GM18909 (cell line): Measurements from ENCODE around the gene ADAMTS2.
"Not testable (repeated sequence)": the region's sequence is repeated elsewhere in the genome, so short reads cannot be mapped to it uniquely, and the experiment has no call there.

Source experiments
- ATAC-seq: cut with Tn5 transposase; IDR thresholded peaks from one replicate; pipeline ENCODE4 v1.9.1; 2021; ENCODE audit warnings: mild to moderate bottlenecking; ENCODE audit not compliant: unreplicated experiment, poor library complexity

Gene ADAMTS2

DNA sequence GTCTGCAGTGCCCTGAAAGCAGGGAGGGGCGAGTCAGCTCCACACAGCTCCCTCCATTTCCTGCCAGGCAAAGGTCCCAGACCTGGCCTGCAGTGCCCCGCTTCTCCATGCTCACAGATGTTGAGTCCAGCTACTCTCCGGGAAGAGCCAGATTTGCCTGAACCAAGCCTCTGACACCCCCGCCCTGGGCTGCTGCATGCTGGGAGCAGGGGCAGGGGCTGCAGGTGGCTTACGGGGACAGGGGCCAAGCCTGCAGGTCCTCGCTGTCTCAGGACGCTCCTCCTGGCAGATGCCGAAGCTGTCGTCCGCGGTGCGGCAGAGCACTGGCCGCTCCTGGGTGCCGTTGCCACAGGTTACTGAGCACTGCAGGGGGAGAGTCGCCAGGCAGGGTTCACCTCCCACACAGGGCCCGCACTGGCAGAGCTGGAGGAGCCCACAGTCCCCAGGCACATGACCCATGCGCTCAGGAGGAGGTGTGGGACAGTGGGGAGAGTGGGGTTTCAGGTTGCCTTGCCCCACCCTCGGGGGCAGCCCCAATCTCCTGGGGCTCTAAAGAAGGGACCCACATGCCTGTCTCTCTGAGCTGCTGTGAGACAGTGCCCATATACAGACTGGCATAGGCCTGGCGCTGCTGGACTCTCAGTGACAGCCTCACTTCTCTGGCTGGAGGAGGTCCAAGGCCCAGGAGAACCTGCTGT is 222.7 kb downstream of the ADAMTS2 start:
- ATAC-seq: no peak

DNA sequence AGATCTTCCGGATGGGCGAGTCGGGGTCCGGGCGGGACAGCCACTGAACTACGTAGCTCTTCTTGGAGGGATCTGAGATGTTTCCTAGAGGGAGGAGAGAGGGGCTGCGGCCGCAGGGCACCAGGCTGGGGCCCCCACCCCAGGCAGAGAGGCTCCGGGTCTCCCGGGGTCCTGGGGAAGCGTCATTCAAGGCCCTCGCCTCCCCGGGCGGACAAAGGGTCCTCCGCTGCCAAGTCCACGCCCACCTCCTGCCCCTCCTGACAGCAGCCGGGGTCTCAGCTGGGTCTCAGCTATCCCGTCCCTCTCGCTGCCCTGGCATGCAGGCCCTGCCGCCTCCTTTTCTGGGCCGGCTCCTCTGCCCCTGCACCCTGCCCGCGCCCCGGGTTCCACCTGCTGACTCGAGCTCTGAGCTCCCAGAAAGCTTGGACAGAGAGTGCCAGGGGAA is 223.6 kb downstream of the ADAMTS2 start:
- no peak for ATAC-seq

DNA sequence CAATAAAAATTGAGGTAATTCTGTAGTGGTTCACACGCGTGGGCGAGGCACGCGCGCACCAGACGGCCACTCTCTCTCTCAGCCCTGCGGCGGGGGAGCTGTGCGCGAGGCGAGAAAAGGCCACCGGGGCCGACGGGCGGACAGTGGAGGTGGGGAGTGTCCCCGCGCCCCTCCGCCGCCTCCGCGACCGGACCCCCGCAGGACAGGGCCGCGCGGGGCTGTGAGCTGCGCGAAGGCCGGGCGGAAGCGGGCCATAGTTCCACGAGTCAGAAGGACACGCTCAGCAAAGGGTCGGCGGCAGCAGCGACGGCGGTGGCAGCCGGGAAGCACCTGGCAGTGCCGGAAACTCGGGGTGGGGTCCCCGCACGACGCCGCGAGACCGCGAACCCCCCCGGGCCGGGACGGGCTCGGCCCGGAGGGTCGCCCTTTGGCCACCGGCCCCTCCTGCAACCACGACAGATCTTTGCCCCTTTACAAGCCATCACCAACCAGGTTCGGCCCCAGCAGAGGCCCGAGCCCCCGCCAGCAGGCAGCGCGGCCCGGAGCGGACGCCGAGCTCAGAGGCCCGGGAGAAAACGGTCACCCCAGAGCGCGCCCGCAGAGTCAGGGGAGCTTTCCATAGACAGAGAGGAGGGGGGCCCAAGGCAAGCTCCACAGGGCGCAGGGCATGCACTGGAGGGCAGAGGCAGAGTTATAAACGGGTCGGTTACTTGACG is 224.2 kb downstream of the ADAMTS2 start:
- ATAC-seq: no peak

DNA sequence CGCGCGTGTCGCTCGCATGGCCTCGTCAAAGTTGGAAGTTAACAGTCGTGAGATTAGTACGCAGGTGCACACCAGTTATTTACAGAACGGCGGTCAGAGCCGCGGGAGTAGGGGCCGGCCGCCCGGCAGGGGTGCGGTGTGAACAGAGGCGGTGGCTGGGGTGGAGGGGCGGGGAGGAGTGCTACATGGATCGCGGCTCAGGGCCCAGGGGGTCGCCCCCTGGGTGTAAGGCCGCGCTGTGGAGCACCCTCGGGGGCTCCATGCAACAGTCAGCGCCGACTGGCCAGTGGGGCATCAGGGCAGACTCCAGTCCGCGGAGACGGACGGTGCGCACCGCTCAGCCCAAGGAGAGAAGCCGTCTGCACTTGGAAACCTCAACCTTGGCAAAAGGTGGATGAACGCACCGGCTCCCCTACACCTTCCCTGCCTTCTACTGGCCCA is 224.8 kb downstream of the ADAMTS2 start:
- no peak for ATAC-seq

DNA sequence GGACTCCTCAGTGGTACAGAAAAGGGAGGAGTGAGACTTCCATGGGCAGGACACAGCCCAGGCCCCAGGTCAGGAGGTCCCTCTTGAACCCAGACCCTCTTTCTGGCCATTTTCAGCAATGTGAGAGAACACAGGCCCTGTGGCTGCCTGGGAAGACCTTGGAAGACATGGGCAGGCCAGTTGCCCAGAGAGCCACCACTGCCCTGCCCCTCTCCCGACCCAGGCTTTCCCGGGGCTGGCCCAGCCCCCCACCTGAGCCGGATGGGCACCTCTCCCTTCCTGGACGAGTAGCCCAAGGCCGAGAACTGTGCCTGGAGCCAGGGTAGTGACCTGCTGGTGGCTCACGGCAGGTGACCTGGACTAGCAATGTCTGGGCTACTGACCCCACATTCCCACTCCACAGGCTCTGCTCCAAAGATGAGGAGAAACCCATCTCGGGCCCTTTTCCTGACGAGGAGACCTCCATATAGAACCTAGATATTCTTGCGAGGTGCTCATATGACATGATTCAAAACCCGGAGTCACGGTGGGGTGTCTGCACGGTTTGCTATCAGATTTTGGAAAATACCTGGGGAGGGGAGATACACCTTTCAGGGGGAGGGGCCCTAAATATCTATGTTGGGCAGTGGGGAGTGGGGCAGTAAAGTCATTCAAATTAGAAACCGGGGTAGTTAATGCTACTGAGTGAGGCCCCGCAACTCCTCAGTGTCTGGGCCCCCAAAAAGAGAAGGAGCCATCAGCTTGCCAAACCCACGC is 225.7 kb downstream of the ADAMTS2 start:
- ATAC-seq: no peak

DNA sequence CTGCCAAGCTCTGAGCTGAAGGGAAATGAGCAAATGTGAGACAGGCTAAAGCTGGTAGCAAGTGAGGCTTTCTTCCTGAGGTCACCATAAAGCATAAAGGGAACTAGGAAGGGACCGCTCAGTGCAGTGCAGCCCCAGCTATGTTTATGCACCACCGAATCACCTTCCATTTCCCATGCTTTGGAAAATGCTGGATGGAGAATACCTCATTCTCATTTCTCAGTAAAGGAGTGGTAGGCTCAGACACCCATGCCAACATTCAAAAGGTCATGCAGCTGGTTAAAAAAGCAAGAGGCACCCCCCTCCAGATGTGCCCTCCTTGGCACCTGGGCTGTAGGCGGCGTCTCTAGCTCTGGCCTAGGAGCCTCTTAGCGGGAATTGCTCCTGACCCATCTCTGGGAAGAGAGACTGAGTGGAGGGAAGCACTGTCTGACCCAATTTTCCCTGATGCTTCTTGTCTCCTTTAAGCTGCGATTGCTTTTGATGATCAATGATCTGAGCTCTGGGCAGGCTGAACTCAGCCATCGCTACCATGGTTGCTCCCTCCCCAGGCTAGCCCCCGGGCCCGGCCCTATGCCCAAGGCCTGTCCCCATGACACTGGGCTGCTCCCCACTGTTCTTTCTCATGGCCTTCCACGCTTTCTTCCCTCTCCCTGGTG is 226.4 kb downstream of the ADAMTS2 start:
- ATAC-seq: no peak

DNA sequence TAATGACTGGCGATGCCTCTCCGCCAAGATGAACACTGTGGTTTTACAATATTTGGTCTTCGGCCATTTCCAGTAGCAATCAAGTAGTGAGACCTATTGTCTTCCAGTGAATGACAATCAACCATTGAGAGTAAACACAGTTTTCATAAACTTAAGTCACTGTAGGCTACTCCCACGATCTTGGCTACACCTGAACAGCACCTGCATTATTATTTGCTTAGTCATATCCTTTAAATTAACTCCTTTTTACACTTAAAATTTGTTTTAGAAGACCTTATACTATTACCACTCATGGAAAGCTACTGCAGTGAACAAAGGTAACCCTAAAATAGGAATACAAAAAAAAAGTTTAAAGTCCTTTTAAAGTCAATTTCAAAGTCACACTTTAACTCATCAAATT is 226.9 kb downstream of the ADAMTS2 start:
- no peak for ATAC-seq

DNA sequence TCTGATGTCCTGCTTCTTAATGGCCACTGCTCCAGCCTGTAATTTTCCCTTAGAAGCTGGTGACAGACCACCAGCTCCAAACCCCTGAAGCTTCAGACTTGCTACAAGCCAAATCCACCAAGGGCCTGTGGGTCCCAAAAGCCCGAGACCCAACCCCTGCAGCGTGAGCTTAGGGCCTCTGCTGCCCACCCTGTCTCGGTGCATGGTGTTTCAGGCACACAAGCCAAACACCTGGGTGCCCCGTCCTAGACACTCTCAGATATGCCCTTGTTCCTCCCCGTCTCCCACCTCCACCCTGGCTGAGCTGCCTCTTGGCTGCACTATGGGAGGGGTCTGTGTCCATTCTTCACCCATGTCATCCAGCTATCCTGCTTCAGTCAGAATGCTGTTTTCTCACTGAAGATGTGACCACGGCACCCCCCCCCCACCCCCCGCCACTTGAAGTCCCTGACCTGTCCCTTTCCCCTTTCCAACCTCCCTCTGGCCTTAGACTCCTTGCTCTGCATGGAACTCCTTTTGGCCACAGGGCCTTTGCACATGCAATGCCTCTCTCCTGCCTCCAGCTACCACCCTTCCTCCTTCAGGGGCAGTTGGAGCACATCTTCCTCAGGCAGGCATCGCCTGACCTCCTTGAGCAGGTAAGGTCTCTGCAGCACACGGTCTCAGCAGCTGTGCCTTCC is 229.3 kb downstream of the ADAMTS2 start:
- ATAC-seq: no peak

DNA sequence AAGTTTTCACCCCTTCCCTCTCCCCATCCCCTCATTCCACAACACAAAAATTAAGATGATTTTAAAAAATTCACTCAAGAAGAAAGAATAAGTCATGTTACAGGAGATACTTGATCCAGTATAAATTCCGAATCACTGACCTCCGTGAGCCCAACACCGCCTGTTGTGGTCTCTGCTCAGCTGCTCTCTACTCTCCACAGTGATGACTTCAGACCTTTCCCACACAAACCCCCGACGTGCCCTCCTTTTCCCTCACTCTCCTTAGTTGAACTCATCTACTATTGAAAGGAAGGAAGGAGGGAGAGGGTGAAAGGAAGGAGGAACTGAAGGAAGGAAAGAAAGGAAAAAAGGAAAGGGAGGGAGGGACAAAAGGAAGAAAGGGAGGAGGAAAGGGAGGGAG is 230.0 kb downstream of the ADAMTS2 start:
- no peak for ATAC-seq

DNA sequence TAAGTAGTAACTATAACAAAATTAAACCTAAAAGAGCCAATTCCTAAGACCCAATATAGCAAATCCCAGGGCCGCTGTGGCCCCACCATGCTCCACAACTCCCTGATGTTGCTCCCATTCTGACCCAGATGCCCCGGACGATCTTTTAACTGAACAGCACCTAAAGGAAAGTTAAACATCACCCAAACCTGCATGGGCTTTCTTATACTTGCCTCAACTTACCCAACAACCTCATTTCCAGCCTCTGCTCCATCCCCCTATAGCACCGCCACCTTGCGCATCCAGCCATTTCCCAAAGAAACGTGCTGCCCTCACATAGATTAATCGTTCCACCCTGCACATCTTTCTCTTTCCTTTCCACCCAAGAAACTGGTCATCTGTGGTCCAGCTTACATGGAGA is 230.5 kb downstream of the ADAMTS2 start:
- no peak for ATAC-seq

DNA sequence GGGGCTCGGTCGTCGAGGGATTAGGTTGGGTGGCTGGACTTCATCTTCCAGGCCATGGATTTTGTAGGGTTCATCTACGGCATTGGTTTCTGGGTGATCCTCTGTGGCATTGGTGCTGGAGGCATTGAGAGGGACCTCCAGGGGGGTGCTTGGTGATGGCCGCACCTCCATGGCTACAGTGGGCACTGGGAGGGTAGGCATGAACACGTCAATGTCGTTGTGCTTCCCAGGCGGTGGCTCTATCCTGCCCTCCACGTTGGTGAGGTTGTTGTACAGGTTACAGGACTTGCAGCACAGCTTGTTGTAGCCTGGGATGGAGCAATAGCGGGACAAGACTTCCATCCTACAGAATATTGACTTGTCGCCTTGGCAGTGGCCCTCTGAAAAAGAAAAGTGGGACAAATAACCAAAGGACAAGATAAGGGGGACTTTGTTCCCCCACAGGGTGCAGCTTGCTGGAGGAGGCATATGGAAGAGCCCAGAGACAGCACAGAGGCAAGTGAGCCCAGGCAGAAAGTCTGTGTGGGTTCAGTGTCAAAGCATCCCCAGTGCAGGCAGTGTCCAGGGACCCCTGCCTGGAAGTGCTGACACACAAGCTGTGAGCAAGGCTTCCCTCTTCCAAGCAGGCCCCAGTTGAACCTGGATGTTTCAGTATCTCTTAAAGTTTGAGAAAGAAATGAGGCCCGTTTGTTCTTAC is 231.2 kb downstream of the ADAMTS2 start:
- ATAC-seq: no peak

DNA sequence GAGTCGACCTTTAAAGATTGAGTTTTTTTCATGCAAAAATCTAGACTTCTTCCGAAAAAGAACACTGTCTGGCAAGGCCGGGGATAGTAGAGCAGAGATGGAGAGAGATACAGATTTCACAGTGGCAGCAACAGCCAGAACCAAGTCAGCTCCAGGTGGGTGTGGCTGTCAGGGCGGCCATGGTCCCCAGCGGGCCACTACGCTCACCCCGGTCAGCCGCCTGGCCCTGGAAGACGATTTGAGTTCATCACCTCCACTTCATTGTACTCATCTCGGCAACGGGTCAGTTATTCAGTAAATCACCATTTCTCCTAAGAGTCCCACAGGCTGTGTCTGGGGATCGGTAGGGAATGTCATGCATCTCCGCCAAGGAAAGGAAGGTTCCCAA is 232.1 kb downstream of the ADAMTS2 start:
- no peak for ATAC-seq

DNA sequence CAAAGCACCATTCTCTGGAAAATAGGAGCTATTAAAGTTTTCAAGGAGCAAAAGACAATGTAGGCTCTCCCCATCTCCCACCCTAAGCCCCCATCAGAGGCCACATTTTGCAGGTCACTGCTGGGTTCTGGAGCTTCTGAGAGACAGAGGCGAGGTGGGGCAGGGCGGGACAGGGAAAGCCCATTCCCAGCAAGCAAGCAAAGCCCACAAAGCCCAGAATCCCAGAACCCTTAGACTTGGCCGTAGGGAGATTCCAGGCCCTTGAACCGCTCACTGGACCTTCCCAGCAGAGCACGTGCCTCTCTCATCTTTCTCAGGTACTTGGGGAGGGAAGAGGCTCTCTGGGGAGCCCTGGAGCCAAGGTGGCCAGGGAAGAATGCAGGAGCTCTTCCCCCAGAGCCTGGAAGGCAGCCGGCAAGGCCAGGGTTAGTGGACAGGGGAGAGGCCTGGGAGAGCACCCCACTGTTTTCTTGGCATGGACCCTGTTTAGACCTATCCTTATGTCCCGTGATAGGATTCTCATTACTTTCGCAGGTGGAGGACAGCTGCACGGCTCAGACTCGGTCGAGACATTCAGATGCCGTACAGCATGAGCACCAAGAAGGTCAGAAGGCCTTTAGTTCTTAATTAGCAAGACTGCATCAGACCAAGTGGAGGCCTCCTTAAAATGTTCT is 232.7 kb downstream of the ADAMTS2 start:
- no peak for ATAC-seq

DNA sequence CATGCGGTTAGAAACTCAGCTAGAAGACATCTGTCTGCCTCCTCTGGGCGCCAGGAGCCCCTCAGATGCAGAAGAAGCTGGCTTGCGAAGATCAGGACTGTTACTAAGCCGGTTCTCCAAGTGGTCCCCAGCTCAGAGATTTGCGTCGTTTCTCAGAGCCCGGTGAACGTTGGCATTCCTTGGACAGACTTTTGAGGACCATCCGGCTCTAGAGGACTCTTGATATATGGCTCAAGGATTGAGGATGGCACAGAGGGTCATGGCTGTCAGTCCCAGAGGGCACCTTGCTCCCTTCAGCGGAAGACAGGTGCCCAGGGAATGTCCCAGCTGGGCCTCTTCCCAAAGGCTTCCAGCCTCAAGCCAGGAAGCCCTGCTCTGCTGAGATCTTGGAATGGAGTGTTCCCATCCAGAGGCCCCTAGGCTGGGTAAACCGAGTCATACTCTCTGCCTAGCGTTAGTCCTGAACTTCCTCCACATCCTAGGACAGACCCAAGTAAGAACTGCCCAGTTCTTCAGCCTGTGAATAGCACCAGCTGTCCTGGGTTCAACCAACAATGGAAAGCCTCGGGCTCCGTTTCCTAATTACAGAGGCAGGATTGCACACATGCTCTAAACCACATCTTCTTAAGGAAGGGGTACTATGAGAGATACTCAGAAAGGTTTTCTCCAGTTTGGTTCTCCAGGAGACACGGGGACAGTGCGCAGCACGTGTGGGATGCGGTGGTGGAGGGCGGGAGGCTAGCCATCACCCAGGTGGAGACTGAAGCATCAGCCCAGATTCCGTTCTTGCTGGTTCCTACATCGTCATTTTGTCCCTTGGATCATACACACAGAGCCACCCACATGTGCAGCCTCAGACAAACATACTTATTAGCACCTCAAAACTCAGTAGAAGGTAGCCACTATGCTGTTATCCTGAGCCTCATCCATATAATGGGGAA is 233.7 kb downstream of the ADAMTS2 start:
- no peak for ATAC-seq

DNA sequence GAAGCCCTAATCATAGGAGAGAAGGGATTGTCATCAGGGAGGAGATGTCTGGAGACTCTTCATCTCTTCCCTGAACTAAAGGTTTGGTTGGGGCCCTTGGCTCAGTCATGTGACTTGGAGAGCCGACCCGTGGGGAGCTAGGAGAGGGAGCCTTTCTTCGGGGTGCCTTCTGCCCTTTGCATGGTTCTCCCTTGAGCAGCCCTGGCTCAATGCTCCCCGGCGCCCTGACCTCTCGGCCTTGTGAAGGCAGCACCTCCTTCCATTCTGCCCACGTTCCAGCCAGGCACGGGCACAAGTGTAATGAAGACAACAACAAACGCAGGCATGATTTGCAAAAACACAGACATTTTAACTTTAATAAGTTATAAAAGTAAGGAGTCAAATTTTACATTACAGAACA is 234.7 kb downstream of the ADAMTS2 start:
- no peak for ATAC-seq

DNA sequence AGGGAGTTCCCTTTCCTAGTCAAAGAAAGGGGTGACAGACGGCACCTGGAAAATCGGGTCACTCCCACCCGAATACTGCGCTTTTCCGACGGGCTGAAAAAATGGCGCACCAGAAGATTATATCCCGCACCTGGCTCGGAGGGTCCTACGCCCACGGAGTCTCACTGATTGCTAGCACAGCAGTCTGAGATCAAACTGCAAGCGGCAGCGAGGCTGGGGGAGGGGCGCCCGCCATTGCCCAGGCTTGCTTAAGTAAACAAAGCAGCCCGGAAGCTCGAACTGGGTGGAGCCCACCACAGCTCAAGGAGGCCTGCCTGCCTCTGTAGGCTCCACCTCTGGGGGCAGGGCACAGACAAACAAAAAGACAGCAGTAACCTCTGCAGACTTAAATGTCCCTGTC is 244.0 kb downstream of the ADAMTS2 start:
- not testable (repeated sequence) for ATAC-seq

DNA sequence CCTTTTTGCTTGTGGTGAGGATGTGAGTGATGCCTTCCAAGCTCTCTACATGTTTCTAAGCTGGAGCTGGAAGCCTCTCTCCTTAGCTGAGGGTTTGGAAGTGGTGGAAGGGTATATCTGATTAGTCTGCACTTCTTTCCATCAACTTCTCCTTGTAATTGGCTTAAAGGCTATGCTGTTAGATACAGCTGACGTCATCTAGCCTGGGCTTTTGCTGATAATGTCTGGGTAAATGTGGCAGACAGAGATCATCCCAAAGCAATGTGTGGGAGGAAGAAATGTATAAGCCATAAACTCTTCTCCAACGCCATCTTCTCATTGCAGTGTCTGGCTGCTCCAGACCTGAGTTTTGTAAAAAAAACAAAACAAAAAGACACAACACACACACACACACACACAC is 255.8 kb downstream of the ADAMTS2 start:
- no peak for ATAC-seq

DNA sequence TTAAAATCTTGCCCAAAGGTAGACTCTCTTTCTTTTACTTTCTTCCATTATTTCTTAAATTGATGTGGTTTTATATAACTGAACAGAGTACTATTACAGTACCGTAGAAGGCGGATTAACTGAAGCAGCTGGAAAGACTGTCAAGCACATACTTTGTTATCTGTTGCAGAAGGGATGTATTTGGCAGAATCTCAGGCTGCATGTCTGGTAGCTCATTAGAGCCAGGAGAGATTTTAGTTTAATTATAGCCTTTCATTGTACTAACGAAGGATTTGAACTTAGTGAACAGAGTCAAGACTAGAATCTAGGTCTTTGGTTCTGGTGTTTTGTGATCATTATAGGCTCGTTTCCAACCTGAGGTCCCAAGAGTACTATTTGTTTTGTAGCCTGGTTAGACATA is 264.5 kb downstream of the ADAMTS2 start:
- no peak for ATAC-seq
